Breast epithelium (tissue), 4 donors: ENCODE data around the gene AGPAT2. TPM values are rescaled to one million over a fixed set of nuclear protein-coding genes. Genes with fewer than 3 reads are reported as not detected.

ENCODE experiments used
- DNase-seq, 2 donors: peaks; one replicate each; pipeline ENCODE4 v3.0.0-alpha.2; 2019; ENCODE audit warnings: low spot score in 2 of 2
- H3K27ac ChIP-seq, 2 donors: fragments of 200-600 bp; sonication (generic) in 1 of 2; one replicate each; pipeline ENCODE4 v1.5.1; 2016 to 2019; ENCODE audit warnings: mild to moderate bottlenecking in 1 of 2
- H3K27me3 ChIP-seq, 2 donors: fragments of 200-600 bp; sonication (generic) in 1 of 2; one replicate each; pipeline versions ENCODE4 v1.5.1 to v1.6.0; 2017 to 2019; ENCODE audit warnings: control low read depth in 1 of 2, mild to moderate bottlenecking in 1 of 2
- H3K36me3 ChIP-seq: fragments of 200-600 bp; one replicate; pipeline ENCODE4 v1.5.1; 2019
- H3K4me1 ChIP-seq, 2 donors: fragments of 200-600 bp; sonication (generic); one replicate each; pipeline ENCODE4 v1.5.1; 2016 to 2019; ENCODE audit warnings: control low read depth in 1 of 2
- H3K4me3 ChIP-seq, 3 donors: fragments of 200-600 bp; sonication (generic); 1 replicate in 2 of 3; 2 replicates in 1 of 3; pipeline ENCODE4 v1.5.1; 2016 to 2019; ENCODE audit warnings: mild to moderate bottlenecking in 3 of 3, moderate library complexity in 2 of 3
- H3K9me3 ChIP-seq, 2 donors: fragments of 200-600 bp; sonication (generic) in 1 of 2; one replicate each; pipeline ENCODE4 v1.5.1; 2016 to 2019; ENCODE audit warnings: control low read depth in 1 of 2
- CTCF ChIP-seq, 3 donors: fragments of 450-650 bp; IDR thresholded peaks; one replicate each; pipeline ENCODE4 v1.5.1; 2016 to 2017; ENCODE audit warnings: antibody characterized with exemption in 3 of 3, mild to moderate bottlenecking in 3 of 3, moderate library complexity in 3 of 3
- POLR2A ChIP-seq: fragments of 450-650 bp; IDR thresholded peaks from one replicate; pipeline ENCODE4 v1.6.1; 2016; ENCODE audit warnings: antibody characterized with exemption, mild to moderate bottlenecking, moderate library complexity
- POLR2AphosphoS5 ChIP-seq, 3 donors: sonication (generic); formaldehyde crosslinking; IDR thresholded peaks; one replicate each; pipeline ENCODE4 v1.6.1; 2017; ENCODE audit warnings: antibody characterized with exemption in 3 of 3
- intact Hi-C: fragments of 100-400 bp; cut with DNase I; formaldehyde crosslinking; loops from one replicate; pipeline ENCODE4 v1.15.1; 2023; ENCODE audit warnings: low total_unique reads
- total RNA-seq, 3 donors: library from RNA; depleted of rRNA; stranded (reverse); fragments of >200 nt; gene quantifications; one replicate each; pipeline ENCODE4 v1.1.0, GENCODE V29; 2016

AGPAT2 gene
- total RNA-seq, 3 donors from 2014 or later, result 106 to 551 (median 110) TPM

- H3K9me3 ChIP-seq, result no peaks in the 10 kb centered on the region
- peak overlapping the region in 1 of 2 donors; percentile 43 for H3K27ac ChIP-seq
- H3K36me3 ChIP-seq, result peaks cover 13% of the 10 kb centered on the region
- H3K4me3 ChIP-seq, result no peak overlapping the region
- H3K27me3 ChIP-seq, result no peaks in the 10 kb centered on the region
- no peak for DNase-seq
- H3K4me1 ChIP-seq, result no peaks in the 10 kb centered on the region
- intact Hi-C loops, result no loop called here
- no peak for TF ChIP-seq POLR2A
- no peak for TF ChIP-seq CTCF (IDR thresholded peaks at IDR 0.05)
- no peak for TF ChIP-seq POLR2AphosphoS5 (IDR thresholded peaks at IDR 0.05)
Measured at GRCh38 chr9:136720251-136720897, 33.1 kb upstream of the AGPAT2 start.

- TF ChIP-seq POLR2AphosphoS5 (IDR thresholded peaks at IDR 0.05) (no peak), CTCF (IDR thresholded peaks at IDR 0.05) (no peak), POLR2A (no peak)
- intact Hi-C loops, result no loop called here
- no peaks in the 10 kb centered on the region for H3K27me3 ChIP-seq
- no peak overlapping the region for H3K4me3 ChIP-seq
- peaks cover 13% of the 10 kb centered on the region for H3K36me3 ChIP-seq
- DNase-seq, result no peak
- no peak overlapping the region for H3K27ac ChIP-seq
- no peaks in the 10 kb centered on the region for H3K4me1 ChIP-seq
- H3K9me3 ChIP-seq, result no peaks in the 10 kb centered on the region
Measured at GRCh38 chr9:136719195-136719880, 32.1 kb upstream of the AGPAT2 start.

GRCh38 chr9:136718345-136719194, 31.3 kb upstream of the AGPAT2 start:
- no peak overlapping the region for H3K4me3 ChIP-seq
- no peaks in the 10 kb centered on the region for H3K9me3 ChIP-seq
- no peak for TF ChIP-seq POLR2A
- no peak for TF ChIP-seq POLR2AphosphoS5 (IDR thresholded peaks at IDR 0.05)
- TF ChIP-seq CTCF (IDR thresholded peaks at IDR 0.05), result no peak
- H3K27me3 ChIP-seq, result no peaks in the 10 kb centered on the region
- no peak overlapping the region for H3K27ac ChIP-seq
- intact Hi-C loops, result no loop called here
- H3K36me3 ChIP-seq, result peaks cover 6% of the 10 kb centered on the region
- no peak for DNase-seq
- no peaks in the 10 kb centered on the region for H3K4me1 ChIP-seq

- intact Hi-C loops, result no loop called here
- Histone ChIP-seq H3K27ac (no peak overlapping the region), H3K9me3 (no peaks in the 10 kb centered on the region)
Measured at GRCh38 chr9:136717399-136717798, 30.1 kb upstream of the AGPAT2 start.

More at GRCh38 chr9:136717399-136717798, 30.1 kb upstream of the AGPAT2 start:
- no peaks in the 10 kb centered on the region for H3K4me1 ChIP-seq
- no peak for TF ChIP-seq POLR2A
- no peak for TF ChIP-seq POLR2AphosphoS5 (IDR thresholded peaks at IDR 0.05)
- TF ChIP-seq CTCF (IDR thresholded peaks at IDR 0.05), result no peak
- no peak for DNase-seq
- no peaks in the 10 kb centered on the region for H3K36me3 ChIP-seq
- no peaks in the 10 kb centered on the region for H3K27me3 ChIP-seq
- no peak overlapping the region for H3K4me3 ChIP-seq
